HFF-Myc (cell line): Measurements from ENCODE around the gene PDLIM7.

Experiments
- DNase-seq: peaks from one replicate; pipeline ENCODE4 v3.0.0-alpha.2; 2011; ENCODE audit warnings: low read depth; ENCODE audit errors: extremely low read depth
- H3K4me3 ChIP-seq: replicated peaks from 2 replicates; pipeline ENCODE4 v1.5.1; 2011; ENCODE audit warnings: low read depth, mild to moderate bottlenecking, control low read depth, low read length
- TF ChIP-seq, protein P1 (sequence below): IDR thresholded peaks from 2 replicates; pipeline ENCODE4 v1.5.1; 2012; ENCODE audit warnings: mild to moderate bottlenecking, low read depth, low read length, control low read depth; ENCODE audit errors: missing control alignments

The PDLIM7 gene

DNA sequence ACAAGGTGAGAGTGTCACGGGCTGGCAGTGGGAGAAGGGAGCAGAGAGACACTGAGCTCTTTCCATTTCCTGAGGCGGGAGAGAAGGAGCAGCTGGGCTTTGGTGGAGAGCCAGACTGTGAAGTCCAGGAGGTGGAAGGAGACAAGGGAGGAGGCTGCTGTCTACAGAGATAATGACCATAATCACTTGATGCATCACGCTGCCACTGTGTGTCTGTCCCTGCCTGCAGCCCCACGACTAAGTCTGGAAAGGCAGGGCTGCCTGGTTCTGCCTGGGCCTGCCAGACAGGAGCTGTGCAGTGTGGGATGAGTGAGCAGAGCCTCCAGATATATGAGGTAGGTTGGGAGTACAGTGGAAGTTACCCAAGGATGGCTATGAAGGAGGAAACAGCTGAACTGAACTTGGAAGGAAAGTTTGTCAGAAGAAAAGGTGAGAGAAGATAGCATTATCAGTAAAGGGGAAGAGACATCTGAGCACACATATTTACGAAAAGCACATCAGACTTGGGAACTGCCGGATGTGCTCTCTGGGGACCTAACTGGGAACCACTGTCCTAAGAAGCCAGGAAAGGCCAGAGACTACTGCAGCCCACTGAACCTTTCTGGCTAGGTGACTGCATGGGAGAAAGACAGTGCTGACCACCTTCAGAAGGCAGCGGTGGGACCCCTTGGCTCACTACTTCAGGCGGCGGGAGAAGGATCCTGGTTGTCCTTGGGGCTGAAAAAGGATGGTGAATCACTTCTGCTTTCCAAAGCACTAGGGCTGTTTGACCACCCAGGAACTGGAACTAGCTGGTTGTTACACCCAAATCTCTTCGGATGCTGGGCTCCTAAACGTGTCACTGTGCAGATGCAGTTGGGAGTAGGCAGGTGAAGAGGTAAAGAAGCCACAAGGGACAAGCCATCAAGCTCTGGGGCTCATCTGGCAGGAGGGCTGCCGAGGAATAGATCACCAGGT, 32.1 kb upstream of the PDLIM7 start:
- TF ChIP-seq, protein P1, sequence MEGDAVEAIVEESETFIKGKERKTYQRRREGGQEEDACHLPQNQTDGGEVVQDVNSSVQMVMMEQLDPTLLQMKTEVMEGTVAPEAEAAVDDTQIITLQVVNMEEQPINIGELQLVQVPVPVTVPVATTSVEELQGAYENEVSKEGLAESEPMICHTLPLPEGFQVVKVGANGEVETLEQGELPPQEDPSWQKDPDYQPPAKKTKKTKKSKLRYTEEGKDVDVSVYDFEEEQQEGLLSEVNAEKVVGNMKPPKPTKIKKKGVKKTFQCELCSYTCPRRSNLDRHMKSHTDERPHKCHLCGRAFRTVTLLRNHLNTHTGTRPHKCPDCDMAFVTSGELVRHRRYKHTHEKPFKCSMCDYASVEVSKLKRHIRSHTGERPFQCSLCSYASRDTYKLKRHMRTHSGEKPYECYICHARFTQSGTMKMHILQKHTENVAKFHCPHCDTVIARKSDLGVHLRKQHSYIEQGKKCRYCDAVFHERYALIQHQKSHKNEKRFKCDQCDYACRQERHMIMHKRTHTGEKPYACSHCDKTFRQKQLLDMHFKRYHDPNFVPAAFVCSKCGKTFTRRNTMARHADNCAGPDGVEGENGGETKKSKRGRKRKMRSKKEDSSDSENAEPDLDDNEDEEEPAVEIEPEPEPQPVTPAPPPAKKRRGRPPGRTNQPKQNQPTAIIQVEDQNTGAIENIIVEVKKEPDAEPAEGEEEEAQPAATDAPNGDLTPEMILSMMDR: no peak
- DNase-seq: no peak
- H3K4me3 ChIP-seq: no peak overlapping the region

DNA sequence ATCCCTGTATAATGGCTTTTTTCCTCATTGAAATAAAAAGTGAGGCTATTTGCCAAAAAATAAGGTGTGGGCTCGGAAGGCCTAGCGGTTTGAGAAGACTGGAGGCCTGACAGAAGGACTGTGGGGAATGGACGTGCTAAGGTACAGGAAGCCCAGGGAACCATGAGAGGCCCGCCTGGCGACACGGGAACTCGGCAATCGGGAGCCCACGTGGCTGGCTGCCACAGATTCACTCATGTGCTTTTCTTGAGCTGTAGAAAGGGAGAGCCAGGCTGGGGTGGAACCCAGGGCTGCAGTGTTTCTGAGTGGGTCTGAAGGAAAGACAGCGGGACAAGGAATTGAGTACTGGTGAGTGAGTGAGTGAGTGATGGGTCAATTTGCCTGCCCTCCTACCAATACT, 31.2 kb upstream of the PDLIM7 start:
- DNase-seq: no peak
- TF ChIP-seq, protein P1: no peak
- H3K4me3 ChIP-seq: no peak overlapping the region

DNA sequence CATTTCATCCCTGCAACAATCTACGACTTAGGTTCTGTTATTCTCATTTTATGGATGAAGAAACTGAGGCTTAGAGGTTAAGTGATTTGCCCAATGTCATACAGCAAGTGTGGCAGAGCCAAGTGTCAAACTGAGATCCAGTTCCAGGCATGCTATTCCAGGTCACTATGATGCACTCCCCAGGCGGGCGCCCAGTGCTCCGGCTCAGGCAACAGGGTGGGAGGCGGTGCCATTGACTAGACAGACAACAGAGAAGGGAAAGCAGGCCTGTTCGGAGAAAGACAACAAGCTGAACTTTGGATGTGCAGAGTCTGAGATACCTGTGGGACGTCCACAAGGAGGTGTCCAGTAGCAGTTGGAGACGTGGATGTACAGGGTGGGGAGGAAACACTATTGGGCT, 30.2 kb upstream of the PDLIM7 start:
- DNase-seq: no peak
- no peak overlapping the region for H3K4me3 ChIP-seq
- TF ChIP-seq, protein P1: no peak

DNA sequence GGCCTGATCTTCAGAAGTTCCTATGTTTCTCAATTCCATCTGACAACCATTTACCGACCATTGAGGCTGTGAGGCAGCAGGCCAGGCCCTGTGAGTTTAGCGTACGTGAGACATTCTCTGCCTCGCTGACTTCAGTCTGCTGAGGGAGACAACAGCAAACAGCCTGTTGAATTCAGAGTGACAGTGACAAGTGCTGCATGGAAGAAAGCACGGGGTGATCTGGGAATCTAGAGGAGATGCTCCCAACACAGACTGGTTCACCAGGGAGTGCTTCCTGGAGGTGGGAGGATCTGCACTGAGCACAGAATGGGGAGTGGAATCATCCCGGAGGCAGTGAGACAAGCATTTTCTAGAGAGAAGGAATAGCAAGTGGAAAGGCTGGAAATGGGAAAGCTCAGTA, 29.4 kb upstream of the PDLIM7 start:
- no peak for DNase-seq
- no peak overlapping the region for H3K4me3 ChIP-seq
- TF ChIP-seq, protein P1: no peak

DNA sequence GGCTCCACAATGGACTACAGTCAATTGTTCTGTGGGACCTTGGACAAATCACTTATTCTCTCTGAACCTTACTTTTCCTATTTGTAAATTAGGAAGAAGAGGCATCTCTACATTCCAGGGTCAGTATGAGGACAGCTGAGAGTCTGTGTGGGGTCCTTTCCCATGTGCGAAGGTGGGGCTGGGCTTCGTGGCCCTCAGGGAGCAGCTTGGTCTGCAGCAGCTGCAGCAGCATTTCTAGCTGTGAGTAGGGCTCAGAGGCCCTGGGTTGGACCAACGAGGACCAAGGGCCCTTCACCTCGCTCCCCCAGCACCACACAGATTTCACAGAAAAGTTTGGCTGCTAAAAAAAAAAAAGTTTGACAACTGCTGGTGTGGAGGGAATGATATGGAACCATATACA, 28.8 kb upstream of the PDLIM7 start:
- H3K4me3 ChIP-seq: no peak overlapping the region
- DNase-seq: no peak
- TF ChIP-seq, protein P1: no peak

DNA sequence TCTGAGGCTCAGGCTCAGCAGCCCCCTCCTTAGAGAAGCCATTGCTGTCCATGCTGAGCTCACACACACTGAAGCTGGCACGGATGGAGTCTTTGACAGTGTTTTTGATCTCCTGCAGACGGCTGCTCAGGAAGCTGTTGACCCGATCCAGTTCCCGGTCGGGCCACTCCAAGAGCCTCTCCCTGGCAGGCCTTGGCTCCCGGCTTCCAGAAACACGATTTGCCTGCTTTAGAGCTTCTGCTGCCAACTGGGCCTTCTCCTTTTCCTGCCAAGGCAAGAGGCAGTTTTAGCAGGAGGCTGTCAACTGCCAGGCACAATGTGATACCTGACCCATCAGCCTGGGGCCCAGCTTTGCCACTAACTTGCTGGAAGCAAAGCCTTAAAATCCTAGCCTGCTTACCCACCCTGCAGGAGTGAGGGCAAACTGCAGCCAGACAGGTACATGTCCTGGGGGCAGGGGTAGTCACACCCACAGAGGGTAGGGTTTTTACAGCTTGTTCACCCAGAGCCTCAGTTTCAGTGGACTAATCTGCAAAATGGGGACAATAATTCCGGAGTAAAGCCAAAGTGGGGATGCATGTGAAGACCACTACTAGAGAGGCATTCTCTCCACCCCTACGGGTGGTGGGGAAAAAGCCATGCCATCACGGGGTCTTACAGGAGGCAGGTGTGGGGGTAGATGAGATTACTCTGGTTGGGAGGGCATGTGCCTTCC, 27.7 kb upstream of the PDLIM7 start:
- TF ChIP-seq, protein P1: no peak
- DNase-seq: no peak
- H3K4me3 ChIP-seq: no peak overlapping the region
